GM10248 (cell line): ENCODE results near the gene EIF4A2.

Experiments used
- CTCF ChIA-PET: fragments of 300-600 bp; sonication (Branson Sonifier 250); formaldehyde crosslinking; extraction: SDS; loops from one replicate; lab custom pipeline; 2021; ENCODE audit warnings: antibody characterized with exemption; lab: Yijun Ruan, JAX
- POLR2A ChIA-PET: fragments of 350-650 bp; sonication (Branson Sonifier 250); formaldehyde crosslinking; extraction: SDS; loops from one replicate; lab custom pipeline; 2020; ENCODE audit warnings: antibody characterized with exemption; lab: Yijun Ruan, JAX
- DNase-seq: peaks from one replicate; pipeline ENCODE4 v3.0.0; 2012; ENCODE audit errors: extremely low spot score
- CTCF ChIP-seq: IDR thresholded peaks from 2 replicates; pipeline ENCODE4 v1.5.1; 2012; ENCODE audit warnings: mild to moderate bottlenecking, low read depth; ENCODE audit errors: extremely low read depth, missing control alignments, control extremely low read depth

EIF4A2 gene

GRCh38 chr3:186828340-186828739 lies 45.0 kb downstream of the EIF4A2 start:
- ChIA-PET CTCF (interaction anchor here (1.3 to 1.5 kb wide), 3 partner anchors 9 to 24 kb away, joined by 3 read pairs; no protein-coding TSS in a partner anchor), POLR2A (no interaction called here)
- TF ChIP-seq CTCF, result no peak
- DNase-seq, result no peak

GRCh38 chr3:186831798-186832197 lies 48.4 kb downstream of the EIF4A2 start:
- no peak for TF ChIP-seq CTCF
- no peak for DNase-seq
- ChIA-PET POLR2A (no interaction called here), CTCF (interaction anchor here (1.1 kb wide), 1 partner anchor 17 kb away, joined by 3 read pairs; no protein-coding TSS in a partner anchor)

GRCh38 chr3:186832276-186832675 lies 48.9 kb downstream of the EIF4A2 start:
- no peak for TF ChIP-seq CTCF
- no peak for DNase-seq
- ChIA-PET POLR2A (no interaction called here), CTCF (no interaction called here)
